Adrenal gland (tissue), 5 donors: ENCODE results near the gene ESRP2.
A peak's percentile ranks its signal among the peaks of the same experiment; 100 is the strongest.

Source experiments
- POLR2A ChIP-seq, 2 donors: fragments of 450-650 bp; IDR thresholded peaks; one replicate each; pipeline ENCODE4 v1.6.1; 2017; ENCODE audit warnings: antibody characterized with exemption in 2 of 2, mild to moderate bottlenecking in 2 of 2, moderate library complexity in 1 of 2
- TF ChIP-seq, protein P1 (sequence below), 6 experiments: fragments of 450-650 bp in 4 of 6; fragments of 200-600 bp in 2 of 6; sonication (generic) in 1 of 6; IDR thresholded peaks; 1 replicate in 5 of 6; 2 replicates in 1 of 6; pipeline versions ENCODE4 v1.5.1 to v1.8.0; 2016 to 2021; ENCODE audit warnings: antibody characterized with exemption in 6 of 6, mild to moderate bottlenecking in 2 of 6, moderate library complexity in 1 of 6
- donor health status: DM: no; HTN: no; CAD: no.

DNA sequence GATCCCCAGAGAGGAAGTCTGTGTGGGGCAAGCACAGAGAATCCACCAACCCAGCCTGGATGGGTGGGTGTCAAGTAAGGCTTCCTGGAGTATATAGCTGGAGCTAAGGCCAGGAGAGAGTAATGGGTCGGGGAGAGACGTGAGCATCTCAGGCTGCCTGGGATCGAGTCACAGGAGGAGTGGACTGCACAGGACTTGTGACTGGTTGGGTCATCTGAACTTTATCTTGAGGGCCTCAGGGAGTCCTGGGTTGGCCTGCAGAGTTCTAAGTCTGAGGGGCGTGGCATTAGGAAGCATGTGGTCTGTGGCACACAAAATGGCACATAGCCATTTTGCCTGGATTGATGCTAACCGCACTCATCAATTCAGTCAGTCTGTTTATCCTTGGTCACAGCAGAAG, 10.7 kb upstream of the ESRP2 start:
- TF ChIP-seq, protein P1, sequence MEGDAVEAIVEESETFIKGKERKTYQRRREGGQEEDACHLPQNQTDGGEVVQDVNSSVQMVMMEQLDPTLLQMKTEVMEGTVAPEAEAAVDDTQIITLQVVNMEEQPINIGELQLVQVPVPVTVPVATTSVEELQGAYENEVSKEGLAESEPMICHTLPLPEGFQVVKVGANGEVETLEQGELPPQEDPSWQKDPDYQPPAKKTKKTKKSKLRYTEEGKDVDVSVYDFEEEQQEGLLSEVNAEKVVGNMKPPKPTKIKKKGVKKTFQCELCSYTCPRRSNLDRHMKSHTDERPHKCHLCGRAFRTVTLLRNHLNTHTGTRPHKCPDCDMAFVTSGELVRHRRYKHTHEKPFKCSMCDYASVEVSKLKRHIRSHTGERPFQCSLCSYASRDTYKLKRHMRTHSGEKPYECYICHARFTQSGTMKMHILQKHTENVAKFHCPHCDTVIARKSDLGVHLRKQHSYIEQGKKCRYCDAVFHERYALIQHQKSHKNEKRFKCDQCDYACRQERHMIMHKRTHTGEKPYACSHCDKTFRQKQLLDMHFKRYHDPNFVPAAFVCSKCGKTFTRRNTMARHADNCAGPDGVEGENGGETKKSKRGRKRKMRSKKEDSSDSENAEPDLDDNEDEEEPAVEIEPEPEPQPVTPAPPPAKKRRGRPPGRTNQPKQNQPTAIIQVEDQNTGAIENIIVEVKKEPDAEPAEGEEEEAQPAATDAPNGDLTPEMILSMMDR (IDR thresholded peaks at IDR 0.05): no peak
- TF ChIP-seq POLR2A (IDR thresholded peaks at IDR 0.05): peak in 1 of 2 donors; percentile 23
